ENCODE data around the gene MAMDC4.

DNA sequence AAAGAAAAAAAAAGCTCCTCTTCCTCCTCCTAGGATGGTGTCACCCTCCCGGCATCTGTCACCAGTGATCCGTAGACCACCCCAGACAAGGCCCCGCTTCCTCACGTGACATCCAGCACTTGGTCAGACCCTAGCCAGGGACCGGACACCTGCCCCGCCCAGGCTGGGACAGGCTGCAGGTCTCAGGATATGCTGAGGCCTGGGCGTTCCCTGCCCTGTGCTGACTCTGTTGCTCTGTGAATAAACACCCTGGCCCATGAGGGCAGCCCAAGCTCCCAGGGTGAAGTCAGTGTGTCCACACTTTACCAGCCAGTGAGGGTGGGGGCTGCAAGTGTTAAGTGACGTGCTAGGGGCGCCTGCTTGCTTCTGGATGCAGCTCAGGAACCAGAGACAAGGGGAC lies 8.4 kb downstream of the MAMDC4 start:
- no peak for TF ChIP-seq RBBP5 (IDR thresholded peaks at IDR 0.05; ENCODE audit: borderline replicate concordance, low read depth, low read length)
- no peak for TF ChIP-seq EP300 (IDR thresholded peaks at IDR 0.05; ENCODE audit: borderline replicate concordance in 1 of 2, low read depth in 2 of 2, low read length in 2 of 2)
- no peak for TF ChIP-seq YY1 (IDR thresholded peaks at IDR 0.05; ENCODE audit: low read depth, low read length)
- TF ChIP-seq, protein P1, sequence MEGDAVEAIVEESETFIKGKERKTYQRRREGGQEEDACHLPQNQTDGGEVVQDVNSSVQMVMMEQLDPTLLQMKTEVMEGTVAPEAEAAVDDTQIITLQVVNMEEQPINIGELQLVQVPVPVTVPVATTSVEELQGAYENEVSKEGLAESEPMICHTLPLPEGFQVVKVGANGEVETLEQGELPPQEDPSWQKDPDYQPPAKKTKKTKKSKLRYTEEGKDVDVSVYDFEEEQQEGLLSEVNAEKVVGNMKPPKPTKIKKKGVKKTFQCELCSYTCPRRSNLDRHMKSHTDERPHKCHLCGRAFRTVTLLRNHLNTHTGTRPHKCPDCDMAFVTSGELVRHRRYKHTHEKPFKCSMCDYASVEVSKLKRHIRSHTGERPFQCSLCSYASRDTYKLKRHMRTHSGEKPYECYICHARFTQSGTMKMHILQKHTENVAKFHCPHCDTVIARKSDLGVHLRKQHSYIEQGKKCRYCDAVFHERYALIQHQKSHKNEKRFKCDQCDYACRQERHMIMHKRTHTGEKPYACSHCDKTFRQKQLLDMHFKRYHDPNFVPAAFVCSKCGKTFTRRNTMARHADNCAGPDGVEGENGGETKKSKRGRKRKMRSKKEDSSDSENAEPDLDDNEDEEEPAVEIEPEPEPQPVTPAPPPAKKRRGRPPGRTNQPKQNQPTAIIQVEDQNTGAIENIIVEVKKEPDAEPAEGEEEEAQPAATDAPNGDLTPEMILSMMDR (IDR thresholded peaks at IDR 0.05; ENCODE audit: control extremely low read depth in 1 of 3, insufficient read depth in 1 of 3, low read depth in 1 of 3, low read length in 3 of 3) = no peak
- TF ChIP-seq, protein P2, sequence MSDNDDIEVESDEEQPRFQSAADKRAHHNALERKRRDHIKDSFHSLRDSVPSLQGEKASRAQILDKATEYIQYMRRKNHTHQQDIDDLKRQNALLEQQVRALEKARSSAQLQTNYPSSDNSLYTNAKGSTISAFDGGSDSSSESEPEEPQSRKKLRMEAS (IDR thresholded peaks at IDR 0.05) = no peak
- TF ChIP-seq EZH2 (IDR thresholded peaks at IDR 0.05; ENCODE audit: low read depth, low read length, severe bottlenecking) = no peak
- no peak for TF ChIP-seq SIRT6 (IDR thresholded peaks at IDR 0.05; ENCODE audit: low read length)
- no peak for TF ChIP-seq SP2 (IDR thresholded peaks at IDR 0.05; ENCODE audit: low read length)
- no peak for TF ChIP-seq RFX5 (IDR thresholded peaks at IDR 0.05; ENCODE audit: borderline replicate concordance, low read depth, low read length)

Measured in H1 (cell line).